Stimulated activated naive CD8-positive, alpha-beta T cell treated with anti-CD3 and anti-CD28 coated beads, Interleukin-15, amount 100 ng/mL, for 72 hours (primary cell): ENCODE results near the gene AMFR.
A peak's percentile ranks its signal among the peaks of the same experiment; 100 is the strongest.

Experiments
- ATAC-seq: fragments of 150-1000 bp; cut with Tn5 transposase; 2 replicates; pipeline ENCODE4 v1.10.0; 2021; ENCODE audit warnings: mild to moderate bottlenecking, moderate library complexity
- DNase-seq, 2 donors: peaks; one replicate each; pipeline ENCODE4 v3.0.0; 2021 to 2022
- H3K27ac Mint-ChIP-seq, 2 donors: one replicate each; pipeline ENCODE4 v1.8.0; 2022; ENCODE audit warnings: mild to moderate bottlenecking in 2 of 2, mixed read lengths in 2 of 2, moderate library complexity in 2 of 2
- H3K27me3 Mint-ChIP-seq: one replicate; pipeline ENCODE4 v1.8.0; 2022; ENCODE audit warnings: mixed read lengths
- H3K4me1 Mint-ChIP-seq: one replicate; pipeline ENCODE4 v1.8.0; 2022; ENCODE audit warnings: mild to moderate bottlenecking, mixed read lengths
- H3K4me3 Mint-ChIP-seq, 2 donors: one replicate each; pipeline ENCODE4 v1.8.0; 2022; ENCODE audit warnings: mild to moderate bottlenecking in 2 of 2, mixed read lengths in 2 of 2, moderate library complexity in 1 of 2
- H3K9me3 Mint-ChIP-seq, 2 donors: one replicate each; pipeline ENCODE4 v1.8.0; 2022; ENCODE audit warnings: mixed read lengths in 2 of 2

The AMFR gene

GRCh38 chr16:56447286-56447685 is 21.9 kb upstream of the AMFR start:
- Mint-ChIP-seq H3K4me3 (peak overlapping the region; percentile 4 to 46), H3K27me3 (no peaks in the 10 kb centered on the region), H3K27ac (no peak overlapping the region), H3K4me1 (peaks cover 33% of the 10 kb centered on the region), H3K9me3 (no peaks in the 10 kb centered on the region)
- ATAC-seq, result no peak
- DNase-seq, result no peak

DNA sequence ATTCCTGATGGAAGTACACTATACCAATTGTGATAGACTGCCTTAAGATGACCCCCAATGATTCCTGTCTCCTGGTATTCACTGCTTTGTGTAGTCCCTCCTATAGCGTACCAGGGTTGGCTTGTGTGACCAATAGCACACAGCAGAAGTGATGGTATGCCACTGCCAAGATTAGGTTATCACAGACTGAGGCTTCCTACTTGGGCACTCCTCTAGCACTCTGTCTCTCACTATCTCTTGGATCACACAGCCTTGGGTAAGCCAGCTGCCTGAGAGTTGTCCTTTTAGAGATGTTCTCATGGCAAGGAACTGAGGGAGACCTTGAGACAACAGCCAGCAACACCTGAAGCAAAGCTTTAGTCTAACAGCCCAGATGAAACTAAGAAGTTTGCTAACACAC is 12.7 kb upstream of the AMFR start:
- no peak overlapping the region for H3K4me3 Mint-ChIP-seq
- no peak for DNase-seq
- peaks cover 11% of the 10 kb centered on the region for H3K4me1 Mint-ChIP-seq
- H3K27me3 Mint-ChIP-seq, result no peaks in the 10 kb centered on the region
- H3K27ac Mint-ChIP-seq, result no peak overlapping the region
- no peaks in the 10 kb centered on the region for H3K9me3 Mint-ChIP-seq
- ATAC-seq, result no peak

DNA sequence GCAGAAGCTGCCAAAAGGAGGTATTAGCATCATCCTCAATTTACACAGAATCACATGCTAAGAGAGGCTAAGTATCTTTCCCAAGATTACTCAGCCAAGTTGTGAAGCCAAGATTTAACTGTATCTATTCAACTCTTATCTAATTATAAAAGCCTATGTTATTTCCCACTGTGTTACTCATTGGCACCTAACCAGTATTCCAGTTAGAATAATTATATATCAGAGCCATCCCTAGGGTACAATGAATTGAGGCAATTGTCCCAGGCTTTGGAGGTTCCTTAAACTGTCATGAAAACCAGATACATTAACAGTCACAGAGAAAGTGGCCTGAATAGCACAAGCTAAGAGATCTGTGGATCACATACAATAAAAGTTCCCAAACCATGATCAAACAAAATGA is 10.9 kb upstream of the AMFR start:
- Mint-ChIP-seq H3K4me1 (peaks cover 11% of the 10 kb centered on the region), H3K27me3 (no peaks in the 10 kb centered on the region), H3K27ac (no peak overlapping the region), H3K9me3 (no peaks in the 10 kb centered on the region), H3K4me3 (no peak overlapping the region)
- ATAC-seq (no peak), DNase-seq (no peak)

GRCh38 chr16:56428091-56428490 is 2.7 kb upstream of the AMFR start:
- Mint-ChIP-seq H3K27me3 (no peaks in the 10 kb centered on the region), H3K4me3 (no peak overlapping the region), H3K27ac (no peak overlapping the region), H3K9me3 (no peaks in the 10 kb centered on the region), H3K4me1 (peaks cover 20% of the 10 kb centered on the region)
- DNase-seq (no peak), ATAC-seq (no peak)

- peak overlapping the region in 1 of 2 donors; percentile 67 for H3K4me3 Mint-ChIP-seq
- H3K9me3 Mint-ChIP-seq, result no peaks in the 10 kb centered on the region
- H3K4me1 Mint-ChIP-seq, result peaks cover 36% of the 10 kb centered on the region
- ATAC-seq (no peak), DNase-seq (no peak)
- H3K27me3 Mint-ChIP-seq, result no peaks in the 10 kb centered on the region
- no peak overlapping the region for H3K27ac Mint-ChIP-seq
Measured at GRCh38 chr16:56426585-56426984, 1.2 kb upstream of the AMFR start.

DNA sequence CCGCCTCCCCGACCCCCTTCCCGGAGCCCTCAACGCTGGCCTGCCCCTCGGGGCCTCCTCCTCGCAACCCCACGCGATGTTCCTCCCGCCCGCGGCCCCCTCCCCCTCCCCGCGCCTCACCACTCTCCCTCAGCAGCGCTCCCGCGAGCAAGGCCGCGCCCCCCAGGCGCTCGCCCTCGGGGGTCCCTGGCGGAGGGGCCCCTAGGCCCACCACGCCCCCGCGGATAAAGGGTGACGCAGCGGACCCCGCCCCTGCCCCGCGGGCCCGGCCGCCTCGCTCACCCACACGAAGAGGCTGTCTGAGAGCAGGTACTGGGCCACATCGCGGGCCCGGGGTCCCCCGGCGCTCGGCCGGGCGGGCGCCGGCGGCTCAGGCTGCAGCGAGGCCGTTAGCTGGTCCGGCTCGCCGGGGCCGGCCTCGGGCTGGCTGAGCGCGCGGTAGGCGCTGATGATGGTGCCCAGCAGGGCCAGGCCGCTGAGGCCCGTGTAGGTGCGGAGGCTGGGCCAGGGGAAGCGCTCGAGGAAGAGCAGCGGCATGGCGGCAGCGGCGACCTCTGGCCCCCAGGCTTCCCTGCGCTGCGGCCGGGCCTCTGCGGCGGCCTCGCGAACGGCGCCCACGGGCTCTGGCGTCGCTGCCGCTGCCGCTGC is 430 bp downstream of the AMFR start:
- Mint-ChIP-seq H3K9me3 (no peaks in the 10 kb centered on the region), H3K27ac (peak overlapping the region in 1 of 2 donors; percentile 92), H3K4me1 (peaks cover 46% of the 10 kb centered on the region), H3K4me3 (peak overlapping the region; percentile 96 to 98), H3K27me3 (no peaks in the 10 kb centered on the region)
- ATAC-seq, result peak; percentile 68
- peak; percentile 40 to 63 for DNase-seq

DNA sequence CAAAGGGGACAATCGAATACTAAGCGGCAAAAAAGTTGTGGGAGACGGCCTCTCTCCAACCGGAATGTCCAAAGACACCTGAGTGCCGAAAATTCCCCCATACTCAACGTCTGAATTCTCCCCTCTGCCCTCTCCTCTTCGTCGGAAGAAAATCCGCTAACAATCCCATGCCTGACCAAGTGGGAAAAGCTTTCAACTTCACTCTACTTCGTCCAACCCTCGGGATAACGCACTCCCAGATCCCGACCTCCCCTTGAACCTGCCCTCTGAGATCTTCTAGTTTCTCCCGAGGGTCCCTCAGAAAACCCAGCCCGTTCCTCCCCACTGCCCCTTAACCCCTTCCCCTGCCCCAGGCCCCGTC is 961 bp downstream of the AMFR start:
- Mint-ChIP-seq H3K27ac (peak overlapping the region; percentile 92 to 94), H3K27me3 (no peaks in the 10 kb centered on the region), H3K4me3 (peak overlapping the region; percentile 96 to 98), H3K4me1 (peaks cover 46% of the 10 kb centered on the region), H3K9me3 (no peaks in the 10 kb centered on the region)
- ATAC-seq (no peak), DNase-seq (no peak)

DNA sequence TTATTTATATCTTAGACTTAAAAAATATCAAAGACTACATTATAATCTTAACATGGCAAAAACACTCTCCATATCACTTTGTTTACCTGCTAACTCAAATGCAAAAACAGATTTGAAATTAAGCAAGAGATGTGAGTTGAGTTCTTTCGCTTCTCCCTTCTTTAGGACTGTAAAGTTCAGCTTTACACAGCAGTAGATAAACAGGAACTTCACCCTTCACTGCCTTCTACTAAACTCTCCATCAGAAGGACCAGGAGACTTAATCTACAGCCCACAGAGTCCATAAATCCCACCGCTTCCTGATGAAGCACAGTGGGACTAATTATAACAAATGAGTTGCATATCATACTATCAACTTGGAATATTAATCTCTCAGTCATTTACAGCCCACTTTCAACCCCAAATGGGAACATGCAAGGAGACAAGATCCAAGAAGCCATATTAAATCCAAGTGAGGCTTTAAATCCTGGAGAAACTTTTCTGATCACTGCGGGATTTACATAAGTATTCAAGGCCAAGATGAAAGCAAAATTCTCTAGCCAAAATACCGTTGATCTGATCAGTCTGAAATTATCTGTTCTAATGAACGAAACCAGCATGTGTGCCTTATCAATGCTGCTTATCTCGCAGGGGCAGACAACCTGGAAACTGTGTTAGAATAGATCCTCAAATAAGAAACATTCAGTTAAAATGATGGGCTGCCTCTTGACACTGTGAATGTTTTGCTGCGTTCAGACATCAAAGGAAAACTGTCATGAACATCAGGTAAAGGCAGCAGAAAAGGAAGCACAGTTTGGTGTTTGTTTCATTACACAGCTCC is 1.6 kb downstream of the AMFR start:
- H3K27me3 Mint-ChIP-seq, result no peaks in the 10 kb centered on the region
- peak overlapping the region; percentile 96 to 98 for H3K4me3 Mint-ChIP-seq
- H3K4me1 Mint-ChIP-seq, result peaks cover 46% of the 10 kb centered on the region
- H3K9me3 Mint-ChIP-seq, result no peaks in the 10 kb centered on the region
- DNase-seq (no peak), ATAC-seq (no peak)
- peak overlapping the region; percentile 92 to 94 for H3K27ac Mint-ChIP-seq

GRCh38 chr16:56422896-56423441 is 2.4 kb downstream of the AMFR start:
- ATAC-seq, result no peak

GRCh38 chr16:56421976-56422669 is 3.2 kb downstream of the AMFR start:
- Mint-ChIP-seq H3K27ac (peak overlapping the region in 1 of 2 donors; percentile 47), H3K4me1 (peaks cover 46% of the 10 kb centered on the region), H3K4me3 (peak overlapping the region; percentile 4 to 17), H3K27me3 (no peaks in the 10 kb centered on the region), H3K9me3 (no peaks in the 10 kb centered on the region)
- DNase-seq (no peak), ATAC-seq (no peak)

More at GRCh38 chr16:56422896-56423441, 2.4 kb downstream of the AMFR start:
- no peak overlapping the region for H3K27ac Mint-ChIP-seq
- H3K4me1 Mint-ChIP-seq, result peaks cover 46% of the 10 kb centered on the region
- no peaks in the 10 kb centered on the region for H3K27me3 Mint-ChIP-seq
- H3K9me3 Mint-ChIP-seq, result no peaks in the 10 kb centered on the region
- peak overlapping the region; percentile 4 to 35 for H3K4me3 Mint-ChIP-seq
- DNase-seq, result no peak

- H3K27ac Mint-ChIP-seq, result no peak overlapping the region
- no peaks in the 10 kb centered on the region for H3K9me3 Mint-ChIP-seq
- no peak overlapping the region for H3K4me3 Mint-ChIP-seq
- peaks cover 46% of the 10 kb centered on the region for H3K4me1 Mint-ChIP-seq
- DNase-seq (no peak), ATAC-seq (no peak)
- no peaks in the 10 kb centered on the region for H3K27me3 Mint-ChIP-seq
Measured at GRCh38 chr16:56421313-56421712, 4.0 kb downstream of the AMFR start.

DNA sequence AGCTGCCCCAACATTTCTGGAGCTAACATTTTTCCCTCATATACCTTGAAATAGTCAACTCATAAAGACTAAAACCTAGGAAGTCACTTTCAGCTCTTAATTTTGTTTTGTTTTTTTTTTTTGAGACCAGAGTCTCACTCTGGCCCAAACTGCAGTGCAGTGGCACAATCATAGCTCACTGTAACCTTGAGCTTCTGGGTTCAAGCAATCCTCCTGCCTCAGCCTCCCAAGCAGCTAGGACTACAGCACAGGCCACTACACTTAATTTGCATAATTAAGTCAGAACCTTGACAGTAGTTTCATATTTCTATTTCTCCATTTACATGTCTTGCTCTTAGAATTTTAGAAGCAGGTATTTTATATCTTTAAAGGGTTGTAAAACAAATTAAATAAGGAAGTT is 4.7 kb downstream of the AMFR start:
- H3K4me1 Mint-ChIP-seq, result peaks cover 47% of the 10 kb centered on the region

DNA sequence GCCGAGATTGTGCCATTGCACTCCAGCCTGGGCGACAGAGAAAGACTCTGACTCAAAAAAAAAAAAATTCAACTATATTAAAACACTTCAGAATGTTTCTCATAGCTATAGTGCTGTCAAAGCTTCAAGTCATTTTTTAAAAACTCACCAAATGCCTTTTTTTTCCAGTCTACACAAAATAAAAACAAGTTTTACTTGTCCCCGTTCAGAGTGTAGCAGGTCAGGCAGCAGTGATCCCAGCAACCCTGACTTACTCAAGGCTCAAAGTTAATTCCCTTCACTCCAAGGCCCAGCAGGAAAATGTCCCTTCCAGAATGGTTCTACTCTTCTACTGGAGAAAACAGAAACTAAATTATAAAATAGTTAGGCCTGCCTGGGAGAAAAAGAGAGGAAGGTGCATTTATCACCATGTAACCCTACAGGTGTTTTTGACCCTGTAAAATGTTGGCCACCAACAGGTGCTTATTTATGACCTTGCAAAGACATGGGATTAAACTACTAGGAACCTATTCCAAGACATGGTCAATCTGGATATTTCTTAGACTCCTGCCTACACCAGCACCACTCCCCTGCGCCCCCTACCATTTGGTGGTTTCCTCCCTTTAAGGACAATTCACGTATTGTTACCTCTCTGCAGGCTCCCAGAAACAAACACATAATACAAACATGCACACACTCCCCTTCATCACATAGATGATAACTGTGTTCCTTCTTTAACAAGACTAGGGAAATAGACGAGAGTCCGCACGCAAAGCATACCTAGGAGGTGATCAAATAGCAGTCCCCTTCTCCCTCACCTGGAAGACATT is 5.4 kb downstream of the AMFR start:
- ATAC-seq (no peak), DNase-seq (no peak)
- H3K27ac Mint-ChIP-seq, result no peak overlapping the region
- H3K9me3 Mint-ChIP-seq, result no peaks in the 10 kb centered on the region
- peaks cover 47% of the 10 kb centered on the region for H3K4me1 Mint-ChIP-seq
- H3K27me3 Mint-ChIP-seq, result no peaks in the 10 kb centered on the region
- no peak overlapping the region for H3K4me3 Mint-ChIP-seq

More for the DNA sequence above, 4.7 kb downstream of the AMFR start:
- H3K27me3 Mint-ChIP-seq, result no peaks in the 10 kb centered on the region
- ATAC-seq (no peak), DNase-seq (no peak)
- H3K9me3 Mint-ChIP-seq, result no peaks in the 10 kb centered on the region
- H3K4me3 Mint-ChIP-seq, result no peak overlapping the region
- no peak overlapping the region for H3K27ac Mint-ChIP-seq

- Mint-ChIP-seq H3K27me3 (no peaks in the 10 kb centered on the region), H3K27ac (no peak overlapping the region), H3K4me3 (no peak overlapping the region), H3K9me3 (no peaks in the 10 kb centered on the region), H3K4me1 (peaks cover 25% of the 10 kb centered on the region)
- ATAC-seq (no peak), DNase-seq (no peak)
Measured at GRCh38 chr16:56417138-56417537, 8.2 kb downstream of the AMFR start.

- DNase-seq, result no peak
- Mint-ChIP-seq H3K4me3 (no peak overlapping the region), H3K27ac (no peak overlapping the region), H3K4me1 (peaks cover 19% of the 10 kb centered on the region), H3K27me3 (no peaks in the 10 kb centered on the region), H3K9me3 (no peaks in the 10 kb centered on the region)
- ATAC-seq, result no peak
Measured at GRCh38 chr16:56415875-56416274, 9.5 kb downstream of the AMFR start.
